ENCODE data around the gene GLRX.

Gene GLRX

DNA sequence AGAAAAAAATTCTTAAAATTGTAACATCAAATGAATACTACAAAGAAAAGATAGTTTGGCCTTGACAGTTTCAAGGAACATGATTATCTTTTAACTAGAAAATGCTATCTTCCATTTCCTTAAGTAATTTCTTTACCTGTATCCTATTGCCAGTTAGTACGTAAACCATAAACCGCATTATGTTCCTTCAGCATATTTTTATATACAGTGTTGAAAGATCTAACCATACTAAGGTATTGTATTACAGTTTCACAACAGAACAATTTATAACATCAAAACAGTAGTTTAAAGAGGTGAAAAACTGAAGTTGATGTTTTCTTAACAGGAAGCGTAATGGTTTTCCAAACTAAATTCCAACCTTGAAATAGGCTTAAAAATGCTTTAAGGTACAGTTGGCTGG lies 45.1 kb downstream of the GLRX start:
- Histone ChIP-seq H4K20me1 (ENCODE audit: insufficient read depth, low read length) (no peaks in the 10 kb centered on the region), H3K4me2 (ENCODE audit: low read length) (no peak overlapping the region), H3K79me2 (ENCODE audit: insufficient read depth, low read length) (no peaks in the 10 kb centered on the region), H3K27ac (ENCODE audit: low read depth, low read length, poor library complexity, severe bottlenecking) (no peak overlapping the region), H3K9me3 (ENCODE audit: low read length) (no peaks in the 10 kb centered on the region), H3K36me3 (ENCODE audit: insufficient read depth, low read length) (no peaks in the 10 kb centered on the region), H3K4me3 (ENCODE audit: low read depth, low read length, poor library complexity, severe bottlenecking) (no peak overlapping the region), H3K9me2 (ENCODE audit: low read depth, low read length) (no peaks in the 10 kb centered on the region), H2AFZ (ENCODE audit: low read length) (no peak overlapping the region), H3K27me3 (ENCODE audit: insufficient read depth, low read length) (no peaks in the 10 kb centered on the region), H3K9ac (ENCODE audit: low read length) (no peak overlapping the region), H3F3A (ENCODE audit: insufficient read depth, low read length) (no peaks in the 10 kb centered on the region), H3K4me1 (ENCODE audit: insufficient read depth, low read length, severe bottlenecking) (peaks cover 8% of the 10 kb centered on the region)
- TF ChIP-seq, protein P1, sequence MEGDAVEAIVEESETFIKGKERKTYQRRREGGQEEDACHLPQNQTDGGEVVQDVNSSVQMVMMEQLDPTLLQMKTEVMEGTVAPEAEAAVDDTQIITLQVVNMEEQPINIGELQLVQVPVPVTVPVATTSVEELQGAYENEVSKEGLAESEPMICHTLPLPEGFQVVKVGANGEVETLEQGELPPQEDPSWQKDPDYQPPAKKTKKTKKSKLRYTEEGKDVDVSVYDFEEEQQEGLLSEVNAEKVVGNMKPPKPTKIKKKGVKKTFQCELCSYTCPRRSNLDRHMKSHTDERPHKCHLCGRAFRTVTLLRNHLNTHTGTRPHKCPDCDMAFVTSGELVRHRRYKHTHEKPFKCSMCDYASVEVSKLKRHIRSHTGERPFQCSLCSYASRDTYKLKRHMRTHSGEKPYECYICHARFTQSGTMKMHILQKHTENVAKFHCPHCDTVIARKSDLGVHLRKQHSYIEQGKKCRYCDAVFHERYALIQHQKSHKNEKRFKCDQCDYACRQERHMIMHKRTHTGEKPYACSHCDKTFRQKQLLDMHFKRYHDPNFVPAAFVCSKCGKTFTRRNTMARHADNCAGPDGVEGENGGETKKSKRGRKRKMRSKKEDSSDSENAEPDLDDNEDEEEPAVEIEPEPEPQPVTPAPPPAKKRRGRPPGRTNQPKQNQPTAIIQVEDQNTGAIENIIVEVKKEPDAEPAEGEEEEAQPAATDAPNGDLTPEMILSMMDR (IDR thresholded peaks at IDR 0.05; ENCODE audit: low read length) = no peak
- TF ChIP-seq EZH2 (IDR thresholded peaks at IDR 0.05; ENCODE audit: borderline replicate concordance, low read length) = no peak

DNA sequence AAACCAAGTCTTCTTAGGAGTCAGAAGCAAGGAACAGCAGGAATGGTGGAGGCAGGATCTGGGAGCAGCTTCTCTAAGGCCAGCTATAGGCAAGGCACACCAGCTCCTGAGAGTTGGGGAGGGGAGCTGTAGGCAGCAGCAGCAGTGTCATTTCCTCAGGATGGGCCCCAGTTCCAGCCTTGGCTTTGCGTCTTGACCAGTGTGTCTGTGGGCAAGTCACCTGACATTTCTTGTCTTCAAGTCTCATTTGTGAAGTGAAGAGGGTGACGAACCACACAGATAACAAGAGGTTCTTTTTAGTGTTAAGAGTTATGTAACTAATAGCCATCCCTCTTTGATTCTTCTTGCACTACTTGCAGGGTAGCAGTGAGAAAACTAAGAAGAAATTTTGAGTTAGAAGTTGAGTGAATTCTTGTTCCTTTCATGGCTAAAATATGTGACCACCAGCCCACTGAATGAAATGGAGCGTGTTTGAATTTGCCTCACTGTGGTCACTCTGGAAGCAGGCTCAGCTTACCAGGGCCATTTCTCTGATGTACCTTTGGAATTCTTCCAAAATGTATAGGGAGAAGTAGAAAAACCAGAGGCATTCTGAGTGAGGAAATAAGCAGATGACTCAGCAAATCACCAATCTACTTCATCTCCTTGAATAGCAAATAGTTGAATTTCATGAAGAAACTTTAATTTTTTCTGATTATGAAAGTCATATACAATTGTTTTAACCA lies 49.0 kb downstream of the GLRX start:
- Histone ChIP-seq H3F3A (ENCODE audit: insufficient read depth, low read length) (no peaks in the 10 kb centered on the region), H3K4me3 (ENCODE audit: low read depth, low read length, poor library complexity, severe bottlenecking) (no peak overlapping the region), H4K20me1 (ENCODE audit: insufficient read depth, low read length) (no peaks in the 10 kb centered on the region), H3K4me1 (ENCODE audit: insufficient read depth, low read length, severe bottlenecking) (no peaks in the 10 kb centered on the region), H2AFZ (ENCODE audit: low read length) (no peak overlapping the region), H3K4me2 (ENCODE audit: low read length) (no peak overlapping the region), H3K27ac (ENCODE audit: low read depth, low read length, poor library complexity, severe bottlenecking) (no peak overlapping the region), H3K79me2 (ENCODE audit: insufficient read depth, low read length) (no peaks in the 10 kb centered on the region), H3K27me3 (ENCODE audit: insufficient read depth, low read length) (no peaks in the 10 kb centered on the region), H3K9me2 (ENCODE audit: low read depth, low read length) (no peaks in the 10 kb centered on the region), H3K9me3 (ENCODE audit: low read length) (no peaks in the 10 kb centered on the region), H3K9ac (ENCODE audit: low read length) (no peak overlapping the region), H3K36me3 (ENCODE audit: insufficient read depth, low read length) (no peaks in the 10 kb centered on the region)
- TF ChIP-seq, protein P1 (IDR thresholded peaks at IDR 0.05; ENCODE audit: low read length) = no peak
- TF ChIP-seq EZH2 (IDR thresholded peaks at IDR 0.05; ENCODE audit: borderline replicate concordance, low read length) = no peak

DNA sequence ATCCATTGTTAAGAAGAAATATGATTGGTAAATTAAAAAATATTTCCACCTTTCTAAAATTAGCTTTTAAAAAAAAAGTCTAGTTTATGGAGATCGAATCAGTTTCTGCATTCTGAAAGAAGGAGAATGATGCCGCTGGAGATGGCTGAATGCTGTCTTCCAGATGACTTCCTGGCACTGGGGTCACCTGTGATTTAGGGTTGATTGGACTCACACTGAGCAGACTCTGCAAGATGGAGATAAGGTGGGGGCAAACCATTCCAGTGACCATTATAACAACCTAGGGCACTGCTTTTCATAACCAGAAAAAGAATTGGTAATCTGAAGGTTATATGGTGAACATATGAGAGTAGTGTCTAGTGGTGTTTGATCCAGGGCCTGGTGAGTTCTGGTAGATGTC lies 50.6 kb downstream of the GLRX start:
- Histone ChIP-seq H3K79me2 (ENCODE audit: insufficient read depth, low read length) (no peaks in the 10 kb centered on the region), H3K4me3 (ENCODE audit: low read depth, low read length, poor library complexity, severe bottlenecking) (no peak overlapping the region), H3K36me3 (ENCODE audit: insufficient read depth, low read length) (no peaks in the 10 kb centered on the region), H3K27ac (ENCODE audit: low read depth, low read length, poor library complexity, severe bottlenecking) (no peak overlapping the region), H3K4me2 (ENCODE audit: low read length) (no peak overlapping the region), H3K9me3 (ENCODE audit: low read length) (no peaks in the 10 kb centered on the region), H3F3A (ENCODE audit: insufficient read depth, low read length) (no peaks in the 10 kb centered on the region), H4K20me1 (ENCODE audit: insufficient read depth, low read length) (no peaks in the 10 kb centered on the region), H3K9ac (ENCODE audit: low read length) (no peak overlapping the region), H3K4me1 (ENCODE audit: insufficient read depth, low read length, severe bottlenecking) (no peaks in the 10 kb centered on the region), H3K27me3 (ENCODE audit: insufficient read depth, low read length) (no peaks in the 10 kb centered on the region), H2AFZ (ENCODE audit: low read length) (no peak overlapping the region), H3K9me2 (ENCODE audit: low read depth, low read length) (no peaks in the 10 kb centered on the region)
- TF ChIP-seq, protein P1 (IDR thresholded peaks at IDR 0.05; ENCODE audit: low read length) = no peak
- TF ChIP-seq EZH2 (IDR thresholded peaks at IDR 0.05; ENCODE audit: borderline replicate concordance, low read length) = no peak
